Endothelial cell (in vitro differentiated cells): ENCODE measurements around the gene ARID3A. TPM values are rescaled to one million over a fixed set of nuclear protein-coding genes. Genes with fewer than 3 reads are reported as not detected.

Source experiments
- DNase-seq: peaks from one replicate; pipeline ENCODE4 v3.0.0; 2021; ENCODE audit warnings: low spot score
- H3K27ac Mint-ChIP-seq: one replicate; pipeline ENCODE4 v1.8.0; 2021; ENCODE audit warnings: mixed read lengths, inconsistent platforms; ENCODE audit not compliant: unreplicated experiment
- H3K27me3 Mint-ChIP-seq: one replicate; pipeline ENCODE4 v1.8.0; 2021; ENCODE audit warnings: mild to moderate bottlenecking, moderate library complexity, mixed read lengths, inconsistent platforms; ENCODE audit not compliant: unreplicated experiment
- H3K36me3 Mint-ChIP-seq: one replicate; pipeline ENCODE4 v1.8.0; 2021; ENCODE audit warnings: mild to moderate bottlenecking, low read depth, mixed read lengths, inconsistent platforms; ENCODE audit not compliant: unreplicated experiment
- H3K4me1 Mint-ChIP-seq: one replicate; pipeline ENCODE4 v1.8.0; 2021; ENCODE audit warnings: mild to moderate bottlenecking, mixed read lengths, inconsistent platforms; ENCODE audit not compliant: unreplicated experiment
- H3K4me3 Mint-ChIP-seq: one replicate; pipeline ENCODE4 v1.8.0; 2021; ENCODE audit warnings: mild to moderate bottlenecking, mixed read lengths, inconsistent platforms; ENCODE audit not compliant: unreplicated experiment
- H3K9me3 Mint-ChIP-seq: one replicate; pipeline ENCODE4 v1.8.0; 2021; ENCODE audit warnings: mixed read lengths, inconsistent platforms; ENCODE audit not compliant: unreplicated experiment
- CTCF ChIP-seq: fragments of 200-600 bp; sonication (generic); IDR thresholded peaks from one replicate; pipeline ENCODE4 v1.5.0; 2021; ENCODE audit warnings: antibody characterized with exemption; ENCODE audit not compliant: unreplicated experiment
- total RNA-seq: library from RNA; stranded (reverse); fragmentation: NEBNext Ultra II Directional; extraction: Animal tissue kit (Norgen Biotek cat#: 25700); gene quantifications from one replicate; pipeline ENCODE4 v1.2.1, GENCODE V29; 2021; ENCODE audit not compliant: unreplicated experiment

The ARID3A gene
- total RNA-seq, 1 donor from 2014 or later, result 108 TPM

GRCh38 chr19:952680-953444 is 27.0 kb downstream of the ARID3A start:
- no peak overlapping the region for H3K27ac Mint-ChIP-seq
- no peaks in the 10 kb centered on the region for H3K36me3 Mint-ChIP-seq
- no peak for TF ChIP-seq CTCF
- H3K4me1 Mint-ChIP-seq, result no peaks in the 10 kb centered on the region
- DNase-seq, result no peak
- H3K27me3 Mint-ChIP-seq, result peaks cover 1% of the 10 kb centered on the region
- H3K9me3 Mint-ChIP-seq, result no peaks in the 10 kb centered on the region
- H3K4me3 Mint-ChIP-seq, result no peak overlapping the region

- Mint-ChIP-seq H3K36me3 (no peaks in the 10 kb centered on the region), H3K4me1 (no peaks in the 10 kb centered on the region), H3K9me3 (no peaks in the 10 kb centered on the region), H3K27me3 (peaks cover 1% of the 10 kb centered on the region), H3K4me3 (peak overlapping the region; percentile 56), H3K27ac (no peak overlapping the region)
- no peak for DNase-seq
- TF ChIP-seq CTCF, result no peak
Measured at GRCh38 chr19:953445-954271, 27.8 kb downstream of the ARID3A start.

GRCh38 chr19:954272-954671 is 28.4 kb downstream of the ARID3A start:
- Mint-ChIP-seq H3K27ac (no peak overlapping the region), H3K4me3 (no peak overlapping the region), H3K9me3 (no peaks in the 10 kb centered on the region), H3K4me1 (no peaks in the 10 kb centered on the region), H3K36me3 (no peaks in the 10 kb centered on the region), H3K27me3 (peaks cover 1% of the 10 kb centered on the region)
- no peak for DNase-seq
- no peak for TF ChIP-seq CTCF

- DNase-seq, result no peak
- Mint-ChIP-seq H3K27ac (no peak overlapping the region), H3K27me3 (peaks cover 1% of the 10 kb centered on the region), H3K4me1 (no peaks in the 10 kb centered on the region), H3K36me3 (no peaks in the 10 kb centered on the region), H3K9me3 (no peaks in the 10 kb centered on the region), H3K4me3 (no peak overlapping the region)
- TF ChIP-seq CTCF, result no peak
Measured at GRCh38 chr19:954672-955494, 29.0 kb downstream of the ARID3A start.
